Stimulated activated CD8-positive, alpha-beta memory T cell treated with anti-CD3 and anti-CD28 coated beads, Interleukin-15, amount 100 ng/mL, for 48 hours (primary cell): ENCODE measurements around the gene QRFP.
"Not testable (repeated sequence)": the region's sequence is repeated elsewhere in the genome, so short reads cannot be mapped to it uniquely, and the experiment has no call there.

ENCODE experiments used
- DNase-seq, 2 donors: peaks; one replicate each; pipeline ENCODE4 v3.0.0-alpha.2; 2020; ENCODE audit warnings: low read depth in 2 of 2

Gene QRFP

DNA sequence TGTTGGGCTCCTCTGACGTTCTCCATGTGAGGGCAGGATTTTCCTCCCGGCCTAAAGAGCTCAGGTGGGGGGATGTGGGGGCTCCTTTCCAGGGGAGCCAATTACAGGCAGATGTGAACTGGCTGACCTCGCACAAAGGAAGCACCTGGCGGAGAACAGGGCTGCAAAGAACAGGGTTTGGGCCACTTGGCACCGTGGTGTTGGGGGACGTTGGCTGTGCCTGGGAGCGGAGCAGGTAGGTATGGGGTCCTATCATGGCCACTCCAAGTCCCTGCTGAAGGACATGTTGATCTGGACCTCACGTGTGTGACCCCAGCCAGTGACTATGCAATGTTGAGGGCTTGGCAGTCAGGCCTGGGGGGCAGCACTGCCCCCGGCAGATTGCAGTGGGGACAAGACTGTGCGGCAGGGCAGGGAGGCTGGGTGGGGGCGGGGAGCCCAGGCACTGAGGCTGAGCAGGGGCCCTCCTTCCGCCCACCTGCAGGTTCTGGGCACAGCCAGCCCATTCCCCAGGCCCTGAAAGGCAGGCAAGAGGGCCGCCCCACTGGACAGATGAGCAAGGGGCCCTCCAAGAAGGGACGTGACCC is 23.0 kb upstream of the QRFP start:
- DNase-seq: no peak

DNA sequence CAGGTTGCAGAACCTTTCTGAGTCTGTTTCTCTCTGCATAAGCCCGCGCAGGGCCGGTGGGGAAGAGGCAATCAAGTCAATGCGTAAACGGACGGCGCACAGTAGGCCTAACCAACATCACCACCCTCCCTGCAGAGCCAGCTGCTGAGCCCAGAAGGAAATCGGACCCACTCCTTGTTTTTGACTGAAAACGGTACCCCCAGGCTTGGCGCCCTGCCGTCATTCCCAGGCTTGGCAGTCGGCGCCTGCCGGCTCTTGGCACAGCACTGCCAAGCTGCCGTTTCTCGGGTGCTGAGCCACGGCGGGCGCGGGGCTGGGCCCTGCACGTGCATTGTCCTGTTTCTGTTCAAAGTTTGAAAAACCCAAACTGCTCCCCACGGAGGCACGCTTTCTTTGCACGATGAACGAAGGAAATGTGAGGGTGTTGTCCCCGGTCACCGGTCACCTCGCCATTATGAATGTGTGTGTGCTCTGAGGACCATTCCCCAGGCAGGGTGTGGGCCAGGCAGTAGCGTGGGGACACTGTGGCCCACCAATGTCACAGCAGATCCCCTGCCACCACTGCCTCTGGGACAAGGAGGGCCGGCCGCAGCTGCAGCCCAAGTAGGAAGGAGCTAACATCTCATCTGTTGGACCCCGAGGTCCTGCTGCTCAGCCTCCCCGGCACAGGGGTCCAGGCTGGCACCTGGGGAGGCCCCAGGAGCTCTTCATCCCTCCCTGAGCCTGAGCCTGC is 22.4 kb upstream of the QRFP start:
- no peak for DNase-seq

DNA sequence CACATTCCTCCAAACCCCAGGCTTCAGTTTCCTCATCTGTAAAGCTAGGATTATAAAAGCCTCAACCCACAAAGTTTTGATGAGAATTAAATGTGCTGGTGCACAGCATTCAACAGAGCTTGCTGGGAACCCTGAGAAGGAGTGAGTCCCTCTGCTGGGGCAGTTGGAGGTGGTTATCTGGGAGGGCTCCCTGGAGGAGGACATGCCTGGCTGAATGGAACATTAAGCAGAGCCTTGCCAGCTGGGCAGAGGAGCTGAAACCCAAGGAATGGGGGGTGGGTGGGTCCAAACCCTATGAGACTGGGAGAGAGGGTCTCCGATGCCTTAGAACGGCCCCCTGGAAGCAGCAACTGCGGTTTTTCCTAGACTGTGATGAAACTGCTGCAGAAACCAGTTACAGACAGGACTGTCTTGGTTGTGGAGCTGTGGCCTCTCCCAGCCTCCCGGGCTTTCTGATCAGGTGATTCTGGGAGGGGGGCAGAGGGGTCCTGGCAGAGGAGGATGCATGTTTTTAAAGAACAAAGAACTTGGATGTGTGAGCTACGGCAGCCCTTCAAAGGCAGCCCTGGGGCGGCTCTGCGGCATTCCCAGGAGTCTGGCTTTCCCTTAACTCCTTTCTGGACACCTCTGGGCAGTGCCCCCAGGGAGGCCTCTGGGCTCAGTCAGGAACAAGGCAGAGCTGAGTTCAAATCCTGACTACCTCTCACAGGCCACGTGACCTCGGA is 21.7 kb upstream of the QRFP start:
- no peak for DNase-seq

DNA sequence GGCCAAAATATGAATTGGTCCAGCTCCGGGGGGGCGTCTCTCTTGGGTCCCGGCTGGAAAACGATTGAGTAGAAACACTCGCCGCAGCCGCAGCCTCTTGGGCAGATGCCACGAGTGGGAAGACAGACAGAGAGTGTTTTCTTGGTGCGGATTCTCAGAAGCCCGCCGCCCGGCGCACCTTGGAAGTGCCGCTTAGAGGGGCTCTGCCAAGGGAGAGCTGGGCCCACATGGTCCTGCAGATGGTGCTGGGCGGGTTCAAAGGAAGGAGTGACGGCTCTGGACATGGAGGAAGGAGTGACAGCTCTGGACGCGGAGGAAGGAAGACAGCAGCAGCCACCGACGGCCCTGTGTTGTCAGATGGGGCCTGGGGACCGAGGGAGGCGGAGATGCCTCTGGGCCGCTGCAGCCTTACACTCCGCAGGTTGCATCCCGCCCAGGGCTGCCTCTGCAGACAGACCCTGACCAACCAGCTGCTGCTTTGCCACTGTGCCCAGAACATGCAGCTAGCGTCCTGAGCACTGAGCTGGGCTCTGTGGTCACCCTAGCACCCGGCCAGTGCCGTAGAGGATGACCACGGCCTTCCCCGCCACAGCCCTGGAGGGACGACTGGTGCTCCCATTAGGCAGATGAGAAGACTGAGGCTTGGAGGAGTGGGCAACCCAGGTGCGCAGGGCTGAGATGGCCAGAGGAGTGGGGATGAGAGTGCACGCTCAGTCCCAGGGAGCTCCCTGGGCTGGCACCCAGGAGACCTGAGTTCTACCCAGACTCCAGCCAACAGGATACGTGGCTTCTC is 20.8 kb upstream of the QRFP start:
- DNase-seq: no peak

DNA sequence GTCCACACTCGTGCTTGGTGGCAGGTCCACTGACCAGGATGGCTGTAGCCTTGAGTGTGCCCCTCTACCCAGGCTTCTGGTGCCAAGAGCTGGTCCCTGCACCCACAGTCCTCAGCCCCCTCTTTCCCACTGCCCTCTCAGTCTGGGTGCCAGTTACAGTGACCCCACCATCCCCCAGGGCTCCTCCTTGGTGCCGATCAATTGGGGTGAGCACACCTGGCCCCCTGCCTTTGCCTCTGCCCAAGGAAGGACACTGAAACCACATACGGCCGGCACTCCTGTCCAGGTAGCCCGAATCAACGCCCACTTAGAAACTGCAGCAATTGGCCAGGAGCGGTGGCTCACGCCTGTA is 18.5 kb upstream of the QRFP start:
- no peak for DNase-seq

DNA sequence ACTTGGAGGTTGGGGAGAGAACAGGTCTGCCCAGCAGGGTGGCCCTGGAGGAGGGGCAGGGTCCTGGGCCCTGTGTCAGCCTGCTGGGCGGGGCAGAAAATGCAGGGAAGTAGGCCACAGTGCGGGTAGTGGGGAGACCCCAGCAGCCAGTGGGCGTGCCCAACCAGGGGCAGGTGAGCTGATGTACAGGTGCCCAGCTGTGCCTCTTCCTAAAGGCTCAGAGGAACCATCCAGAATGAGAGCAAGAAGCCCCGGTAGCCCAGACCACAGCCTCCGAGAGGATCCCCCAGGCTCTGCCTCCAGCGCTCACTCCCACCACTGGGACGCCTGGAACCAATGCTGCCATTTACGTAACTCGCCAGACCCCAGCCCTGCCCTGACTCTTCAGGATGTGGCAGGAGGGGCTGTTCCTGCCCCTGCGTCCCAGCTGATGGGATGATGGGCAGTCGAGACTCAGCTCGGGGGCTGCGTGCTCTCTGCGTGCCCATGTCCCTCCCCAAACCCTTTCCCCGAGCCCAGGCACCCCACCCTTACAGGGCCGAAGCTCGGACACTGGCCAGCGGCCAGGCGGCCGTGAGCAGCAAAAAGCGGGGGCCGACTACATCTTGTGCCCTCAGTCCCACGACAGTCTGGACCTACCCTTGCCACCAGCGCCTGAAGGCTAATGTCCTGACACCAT is 17.9 kb upstream of the QRFP start:
- DNase-seq: no peak

DNA sequence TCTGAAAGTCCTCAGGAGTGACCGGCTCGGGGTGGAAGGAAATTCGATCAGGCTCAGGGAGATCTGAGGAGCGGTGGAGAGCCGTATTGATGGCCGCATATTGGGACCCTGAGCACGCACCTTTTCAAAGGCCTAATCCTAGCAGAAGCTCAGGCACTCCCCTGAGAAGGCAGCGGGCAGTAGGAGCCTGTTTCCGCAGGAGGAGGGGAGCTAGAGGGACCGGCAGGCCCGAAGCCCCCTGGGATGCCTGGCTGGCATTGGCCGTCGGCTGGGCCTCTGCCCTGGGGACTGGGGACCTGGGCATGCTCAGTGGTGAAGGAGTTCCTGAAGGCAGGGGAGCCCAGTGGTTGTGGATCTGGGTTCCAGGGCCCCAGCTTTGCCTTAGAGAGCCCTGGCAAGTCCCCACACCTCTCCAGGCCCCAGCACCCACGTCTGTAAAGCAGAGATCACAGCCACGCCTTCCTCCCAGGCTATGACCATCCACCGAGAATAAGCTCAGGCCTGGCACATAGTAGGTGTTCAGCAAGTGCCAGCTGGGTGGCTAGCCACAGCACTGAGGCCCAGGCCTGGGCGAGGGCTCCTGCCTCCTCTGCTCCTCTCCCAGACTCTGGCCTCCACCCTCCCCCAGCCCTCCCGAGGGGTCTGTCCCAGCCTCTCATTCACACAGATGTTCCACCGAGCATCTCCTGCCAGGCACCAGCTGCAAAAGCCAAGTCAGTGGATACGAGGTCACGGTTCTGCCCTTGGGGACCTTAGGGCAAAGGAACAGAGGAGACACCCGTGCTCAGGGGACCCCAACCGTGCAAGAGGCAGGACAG is 17.2 kb upstream of the QRFP start:
- DNase-seq: no peak

DNA sequence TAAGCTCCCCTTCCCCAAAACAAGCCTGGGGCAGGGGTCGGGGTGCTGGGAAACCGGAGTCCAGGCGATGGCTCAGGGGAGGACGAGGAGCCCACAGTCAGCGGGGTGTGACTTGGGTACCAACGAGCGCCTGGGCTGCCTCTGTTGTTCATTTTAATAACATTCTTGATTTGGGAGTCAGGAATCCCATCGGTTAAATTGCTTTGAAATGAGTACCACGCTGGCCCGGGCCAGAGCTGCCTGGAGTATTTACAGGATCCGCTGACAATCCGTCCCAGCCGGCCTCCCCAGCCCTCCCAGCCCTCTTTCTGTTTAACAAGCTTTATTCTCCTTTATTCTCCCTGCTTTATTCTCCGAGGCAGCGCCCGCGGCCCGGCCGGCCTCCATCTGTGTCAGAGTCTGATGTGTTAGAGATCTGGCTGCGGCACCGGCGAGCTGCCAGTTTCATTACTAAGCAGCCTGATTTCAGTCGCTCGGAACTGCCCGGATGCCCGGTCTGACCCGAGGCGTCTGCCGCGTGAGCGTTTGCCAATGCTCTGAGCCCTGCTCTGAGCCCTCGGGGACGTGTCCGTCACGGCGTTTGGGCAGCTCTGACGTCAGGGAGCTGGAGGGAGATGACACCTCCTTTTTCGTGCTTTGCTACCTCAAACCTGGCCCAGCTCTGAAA is 16.5 kb upstream of the QRFP start:
- no peak for DNase-seq

DNA sequence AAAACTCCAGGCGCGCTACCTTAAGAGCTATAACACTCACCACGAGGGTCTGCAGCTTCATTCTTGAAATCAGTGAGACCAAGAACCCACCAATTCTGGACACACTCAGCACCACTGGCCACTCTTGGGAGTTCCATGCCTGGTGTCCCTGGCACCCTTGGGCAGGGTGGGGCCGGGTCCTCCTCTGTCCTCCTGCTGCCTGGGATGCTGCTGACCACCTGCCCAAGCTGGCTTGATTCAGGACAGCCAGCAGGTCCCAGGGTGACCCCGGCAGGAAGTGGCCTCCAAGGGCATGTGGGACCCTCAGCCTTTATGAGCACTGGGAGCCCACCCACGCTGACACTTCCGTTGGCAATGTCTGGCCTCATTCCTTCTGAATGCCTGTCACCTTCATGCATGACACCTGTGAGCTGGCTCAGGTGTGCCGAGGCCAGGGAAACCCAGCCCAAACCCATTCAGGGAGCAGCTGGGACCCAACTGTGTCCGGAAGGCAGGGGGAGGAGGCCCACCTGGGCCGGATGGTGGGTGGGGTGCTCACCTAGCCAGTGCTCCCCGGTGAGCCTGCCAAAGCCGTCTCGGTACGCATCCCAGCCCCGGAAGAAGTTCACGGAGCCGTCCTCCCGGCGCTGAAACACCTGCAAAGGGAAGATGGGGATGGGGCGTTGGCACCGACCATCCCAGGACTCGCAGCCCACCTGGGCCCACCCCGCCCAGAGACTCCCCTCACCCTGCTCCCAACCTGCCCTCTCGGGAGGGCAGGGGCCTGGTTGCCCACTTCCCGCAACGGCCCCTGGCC is 14.8 kb upstream of the QRFP start:
- DNase-seq: no peak

DNA sequence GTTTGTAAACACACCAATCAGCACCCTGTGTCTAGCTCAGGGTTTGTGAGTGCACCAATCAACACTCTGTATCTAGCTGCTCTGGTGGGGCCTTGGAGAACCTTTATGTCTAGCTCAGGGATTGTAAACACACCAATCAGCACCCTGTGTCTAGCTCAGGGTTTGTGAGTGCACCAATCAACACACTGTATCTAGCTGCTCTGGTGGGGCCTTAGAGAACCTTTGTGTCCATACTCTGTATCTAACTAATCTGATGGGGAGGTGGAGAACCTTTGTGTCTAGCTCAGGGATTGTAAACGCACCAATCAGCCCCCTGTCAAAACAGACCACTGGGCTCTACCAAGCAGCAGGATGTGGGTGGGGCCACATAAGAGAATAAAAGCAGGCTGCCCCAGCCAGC is 14.1 kb upstream of the QRFP start:
- not testable (repeated sequence) for DNase-seq

DNA sequence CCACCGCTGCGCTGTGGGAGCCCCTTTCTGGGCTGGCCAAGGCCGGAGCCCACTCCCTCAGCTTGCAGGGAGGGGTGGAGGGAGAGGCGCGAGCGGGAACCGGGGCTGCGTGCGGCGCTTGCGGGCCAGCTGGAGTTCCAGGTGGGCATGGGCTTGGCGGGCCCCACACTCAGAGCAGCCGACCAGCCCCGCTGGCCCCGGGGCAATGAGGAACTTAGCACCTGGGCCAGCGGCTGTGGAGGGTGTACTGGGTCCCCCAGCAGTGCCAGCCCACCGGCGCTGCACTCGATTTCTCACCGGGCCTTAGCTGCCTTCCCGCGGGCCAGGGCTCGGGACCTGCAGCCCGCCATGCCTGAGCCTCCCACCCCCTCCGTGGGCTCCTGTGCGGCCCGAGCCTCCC is 13.4 kb upstream of the QRFP start:
- DNase-seq: not testable (repeated sequence)

DNA sequence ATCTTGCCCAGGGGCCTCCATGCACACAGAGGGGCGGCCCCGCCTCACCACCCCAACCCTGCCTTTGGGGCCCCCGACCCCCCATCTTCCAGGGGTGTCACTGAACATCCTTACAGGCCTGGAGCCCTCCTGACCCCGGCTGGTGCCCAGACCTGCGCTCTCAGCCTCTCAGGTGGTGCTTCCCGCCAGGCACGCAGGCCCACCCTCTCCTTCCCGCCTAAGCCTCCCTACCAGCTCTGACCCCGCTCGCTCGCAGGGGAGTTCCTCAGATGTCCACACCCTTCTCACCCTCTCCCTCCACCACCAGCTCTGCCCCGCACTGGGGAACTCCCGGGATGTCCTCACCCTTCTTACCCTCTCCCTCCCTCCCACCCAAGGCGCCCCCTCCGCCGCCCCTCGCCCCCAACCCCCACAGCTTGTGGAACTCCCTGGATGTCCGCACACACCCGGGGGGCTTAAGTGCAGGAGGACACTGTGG is 12.3 kb upstream of the QRFP start:
- no peak for DNase-seq

DNA sequence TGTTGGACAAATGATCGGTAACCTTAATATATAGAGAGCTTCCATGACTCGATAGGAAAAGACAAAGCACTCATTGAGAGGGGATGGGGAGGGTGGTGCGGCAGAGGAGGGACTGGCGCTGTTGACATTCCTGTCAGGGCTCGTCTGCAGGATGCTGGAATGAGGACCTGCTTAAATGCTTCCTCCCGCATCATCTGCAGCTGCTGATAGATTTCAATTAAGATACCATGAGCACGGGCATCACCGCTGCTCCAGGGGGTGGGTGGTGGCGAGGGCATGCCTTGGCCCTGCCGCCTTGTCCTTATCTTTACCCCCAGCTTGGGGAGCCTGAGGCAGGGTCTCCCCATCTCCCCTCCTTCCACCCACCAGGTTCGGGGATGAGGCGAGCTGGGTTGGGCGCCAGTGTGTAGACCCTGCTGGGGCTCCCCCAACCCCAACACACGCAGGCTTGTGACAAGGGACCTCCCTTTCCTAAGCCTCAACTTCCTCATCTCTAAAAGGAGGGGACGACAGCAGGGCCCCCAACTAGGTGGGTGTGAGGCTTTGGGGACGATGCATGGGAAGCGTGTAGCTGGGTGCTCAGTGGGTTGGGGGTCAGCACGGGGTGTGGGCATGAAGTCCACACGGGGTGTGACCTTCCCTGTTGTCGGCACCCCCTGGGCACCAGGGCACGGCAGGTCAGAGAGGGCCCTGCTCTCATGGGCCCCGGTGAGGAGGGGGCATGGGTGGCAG is 11.7 kb upstream of the QRFP start:
- DNase-seq: no peak

DNA sequence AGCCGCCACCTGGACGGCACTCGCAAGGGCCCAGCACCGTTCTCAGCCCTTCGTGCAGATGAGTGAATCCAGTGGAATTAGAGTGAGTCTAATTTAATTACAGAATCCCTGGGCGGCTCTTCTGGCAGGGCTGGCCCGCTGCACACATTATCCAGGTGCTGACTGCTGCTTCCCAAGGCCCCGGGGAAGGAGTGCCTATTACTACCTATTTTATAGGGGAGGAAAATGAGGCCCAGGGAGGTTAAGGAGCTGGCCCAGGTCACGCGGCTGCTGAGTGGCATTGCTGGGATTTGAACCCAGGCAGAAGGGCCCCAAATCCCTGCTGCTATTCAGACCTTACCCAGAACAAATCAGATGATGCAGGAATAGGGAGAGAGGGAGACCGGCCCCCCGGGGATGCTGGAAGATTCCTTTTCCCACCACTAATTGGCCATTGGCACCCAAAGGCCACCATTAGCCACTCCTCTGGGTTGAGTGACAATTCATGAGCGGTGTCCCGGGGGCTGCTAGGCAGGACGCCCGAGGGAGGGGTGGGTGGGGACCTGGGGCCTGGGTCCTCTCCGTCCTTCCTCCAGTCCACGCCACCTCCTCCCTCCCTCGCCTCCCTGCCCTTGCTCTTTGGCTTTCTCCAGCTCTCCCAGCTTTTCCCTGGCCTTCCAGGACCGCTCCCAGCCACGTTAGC is 10.3 kb upstream of the QRFP start:
- no peak for DNase-seq

DNA sequence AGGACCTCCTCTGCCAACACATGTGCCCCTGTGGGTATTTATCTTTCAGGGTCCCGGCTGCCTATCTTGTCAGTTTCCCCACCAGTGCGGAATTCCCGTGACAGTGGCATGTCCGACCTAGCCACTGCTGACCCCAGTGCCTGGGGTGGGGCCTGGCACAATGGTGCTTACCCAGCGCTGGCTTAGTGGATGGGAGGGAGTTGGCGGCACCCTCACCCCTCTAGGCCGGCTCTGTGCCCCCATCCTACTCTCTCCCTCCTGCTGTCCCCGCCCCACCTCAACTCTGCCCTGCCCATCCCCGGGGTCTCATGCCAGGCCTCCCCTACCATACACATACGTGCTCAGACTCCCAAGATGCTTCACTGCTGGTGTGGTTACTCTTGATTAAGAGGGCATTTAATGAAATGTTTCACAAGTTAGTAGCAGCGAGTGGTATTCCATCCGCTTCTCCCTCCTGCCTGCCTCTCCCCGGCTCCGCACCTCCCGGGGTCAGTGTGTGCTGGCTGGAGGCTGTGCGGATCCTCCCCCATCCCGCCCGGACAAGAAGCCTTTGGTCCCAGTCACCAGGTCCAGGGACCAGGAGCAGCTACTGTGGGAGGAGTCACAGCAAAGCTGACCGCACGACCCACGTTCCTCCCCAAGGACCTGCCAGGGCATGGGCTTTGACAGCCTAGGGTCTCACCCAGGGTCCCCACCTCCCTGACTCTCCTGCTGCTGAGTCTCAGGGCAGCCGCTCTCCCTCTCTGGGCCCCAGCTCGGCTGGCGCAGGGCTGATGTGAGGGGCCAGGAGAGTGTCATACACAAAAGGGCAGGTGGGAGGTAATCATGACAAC is 9.5 kb upstream of the QRFP start:
- no peak for DNase-seq

DNA sequence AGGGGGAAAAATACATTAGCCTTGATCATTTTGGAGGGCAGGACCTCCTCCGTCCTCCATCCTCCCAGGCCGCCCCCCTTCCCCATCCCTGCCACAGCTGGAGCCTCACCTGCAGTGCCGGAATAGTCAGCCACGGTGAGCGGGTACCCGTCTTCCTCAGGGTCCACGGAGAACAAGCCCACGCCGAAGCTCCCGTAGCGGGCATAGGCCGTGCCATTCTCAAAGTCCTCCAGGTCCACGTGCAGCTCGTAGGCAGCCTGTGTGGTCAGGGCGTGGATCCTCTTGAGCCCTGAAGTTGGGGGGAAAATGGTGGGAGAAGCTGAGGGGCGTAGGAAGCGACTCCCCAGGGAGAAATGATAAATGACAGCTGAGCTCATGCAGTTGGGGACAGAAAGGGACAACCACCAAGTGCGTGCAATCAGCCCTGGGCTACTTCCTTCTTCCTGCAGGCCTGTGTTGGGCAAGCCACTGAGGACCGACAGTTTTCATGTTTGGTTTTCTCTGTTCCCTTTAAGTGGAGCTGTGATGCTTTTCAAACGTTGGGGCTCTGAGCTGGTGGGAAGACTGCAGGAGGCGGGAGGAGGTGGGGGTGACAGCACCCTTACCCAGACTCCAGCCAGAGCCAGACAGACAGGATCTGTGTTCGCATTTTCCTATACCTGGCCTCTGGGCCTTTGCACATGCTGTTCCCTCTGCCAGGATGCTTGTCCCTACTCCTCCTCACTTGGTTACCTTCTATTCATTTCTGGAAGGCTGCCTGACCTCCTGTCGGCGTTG is 8.7 kb upstream of the QRFP start:
- DNase-seq: no peak
